ENCODE measurements around the gene RHBDF2.

Gene RHBDF2

GRCh38 chr17:76479515-76480060, 21.6 kb downstream of the RHBDF2 start:
- DNase-seq (ENCODE audit: low read depth in 2 of 2), result no peak

- no peak for DNase-seq (ENCODE audit: low read depth in 2 of 2)
Measured at GRCh38 chr17:76478730-76479514, 22.3 kb downstream of the RHBDF2 start.

GRCh38 chr17:76478097-76478496, 23.1 kb downstream of the RHBDF2 start:
- no peak for DNase-seq (ENCODE audit: low read depth in 2 of 2)

GRCh38 chr17:76477576-76477975, 23.6 kb downstream of the RHBDF2 start:
- DNase-seq (ENCODE audit: low read depth in 2 of 2), result no peak

GRCh38 chr17:76476736-76477135, 24.5 kb downstream of the RHBDF2 start:
- no peak for DNase-seq (ENCODE audit: low read depth in 2 of 2)

- DNase-seq (ENCODE audit: low read depth in 2 of 2), result no peak
Measured at GRCh38 chr17:76475302-76475701, 25.9 kb downstream of the RHBDF2 start.

GRCh38 chr17:76474894-76475293, 26.3 kb downstream of the RHBDF2 start:
- no peak for DNase-seq (ENCODE audit: low read depth in 2 of 2)

- DNase-seq (ENCODE audit: low read depth in 2 of 2), result no peak
Measured at GRCh38 chr17:76474238-76474637, 27.0 kb downstream of the RHBDF2 start.

GRCh38 chr17:76473541-76473985, 27.7 kb downstream of the RHBDF2 start:
- DNase-seq (ENCODE audit: low read depth in 2 of 2), result no peak

- no peak for DNase-seq (ENCODE audit: low read depth in 2 of 2)
Measured at GRCh38 chr17:76472726-76473125, 28.5 kb downstream of the RHBDF2 start.

- DNase-seq (ENCODE audit: low read depth in 2 of 2), result no peak
Measured at GRCh38 chr17:76472258-76472645, 29.0 kb downstream of the RHBDF2 start.

GRCh38 chr17:76471498-76472257, 29.5 kb downstream of the RHBDF2 start:
- DNase-seq (ENCODE audit: low read depth in 2 of 2), result no peak

GRCh38 chr17:76469991-76470739, 31.1 kb downstream of the RHBDF2 start:
- DNase-seq (ENCODE audit: low read depth in 2 of 2), result no peak

GRCh38 chr17:76469076-76469990, 31.9 kb downstream of the RHBDF2 start:
- no peak for DNase-seq (ENCODE audit: low read depth in 2 of 2)

- DNase-seq (ENCODE audit: low read depth in 2 of 2), result no peak
Measured at GRCh38 chr17:76468634-76469010, 32.6 kb downstream of the RHBDF2 start.

GRCh38 chr17:76467809-76468633, 33.2 kb downstream of the RHBDF2 start:
- DNase-seq (ENCODE audit: low read depth in 2 of 2), result no peak

GRCh38 chr17:76467366-76467765, 33.9 kb downstream of the RHBDF2 start, which contains the start of gene AANAT:
TSS of gene AANAT (plus strand) at chr17:76467603. CDS start at chr17:76468747, 1,144 bp downstream.
- DNase-seq (ENCODE audit: low read depth in 2 of 2), result no peak

- no peak for DNase-seq (ENCODE audit: low read depth in 2 of 2)
Measured at GRCh38 chr17:76466775-76467130, 34.5 kb downstream of the RHBDF2 start.

GRCh38 chr17:76462556-76463290, 38.5 kb downstream of the RHBDF2 start:
- no peak for DNase-seq (ENCODE audit: low read depth in 2 of 2)

Measured in stimulated activated CD4-positive, alpha-beta T cell treated with anti-CD3 and anti-CD28 coated beads, Interleukin-1b, Interleukin-23, amount 100 ng/mL, for 4 hours (primary cell).